Measurements from ENCODE around the gene SELENOK. TPM values are rescaled to one million over a fixed set of nuclear protein-coding genes. Genes with fewer than 3 reads are reported as not detected.

Gene SELENOK
- total RNA-seq: 13.9 and 55.8 TPM in 2 replicates

GRCh38 chr3:53891497-53892285 lies at the start of gene SELENOK:
TSS of gene SELENOK (minus strand) at chr3:53891859.

GRCh38 chr3:53881691-53882593 lies 9.7 kb downstream of the SELENOK start, which contains the start of gene ACTR8:
TSS of gene ACTR8 (minus strand) at chr3:53882152. CDS start at chr3:53882101, 51 bp downstream.

GRCh38 chr3:53846134-53846850 lies 45.4 kb downstream of the SELENOK start, which contains the start of the genes CHDH and IL17RB:
TSS of gene CHDH (minus strand) at chr3:53846419. CDS start at chr3:53824008, 22,411 bp downstream.
TSS of gene IL17RB (plus strand) at chr3:53846568. CDS start at chr3:53846589, 21 bp downstream.

Other genes with a start within 250 kb of the SELENOK start
- gene CHDH, start 45.4 kb downstream of the SELENOK start, total RNA-seq: 0.29 TPM in 1 of 2 replicates, not detected in the other
- not detected in 2 replicates for gene IL17RB, start 45.3 kb downstream of the SELENOK start, total RNA-seq
- gene ACTR8, start 9.7 kb downstream of the SELENOK start, total RNA-seq: 23.2 and 32.2 TPM in 2 replicates
- 1.7 TPM in 1 of 2 replicates, not detected in the other for gene CACNA2D3, start 230.7 kb upstream of the SELENOK start, total RNA-seq

All from placental pericyte (primary cell).